Testis (tissue), 3 donors: Measurements from ENCODE around the gene CSRP1. TPM values are rescaled to one million over a fixed set of nuclear protein-coding genes. Genes with fewer than 3 reads are reported as not detected.

Source experiments
- DNase-seq: peaks from one replicate; pipeline ENCODE4 v3.0.0-alpha.2; 2019
- H3K27ac ChIP-seq, 2 donors: fragments of 200-600 bp; sonication (generic); one replicate each; pipeline ENCODE4 v1.5.1; 2019
- H3K27me3 ChIP-seq: fragments of 200-600 bp; sonication (generic); one replicate; pipeline ENCODE4 v1.5.1; 2019
- H3K36me3 ChIP-seq: fragments of 200-600 bp; sonication (generic); one replicate; pipeline ENCODE4 v1.5.1; 2017; ENCODE audit warnings: low read depth; ENCODE audit errors: missing control alignments
- H3K4me1 ChIP-seq: fragments of 200-600 bp; sonication (generic); one replicate; pipeline ENCODE4 v1.5.1; 2019
- H3K4me3 ChIP-seq, 2 donors: fragments of 200-600 bp; sonication (generic); one replicate each; pipeline ENCODE4 v1.5.1; 2017 to 2019
- H3K9me3 ChIP-seq: fragments of 200-600 bp; sonication (generic); one replicate; pipeline ENCODE4 v1.5.1; 2017
- POLR2A ChIP-seq: fragments of 450-650 bp; IDR thresholded peaks from one replicate; pipeline ENCODE4 v1.6.1; 2017; ENCODE audit warnings: antibody characterized with exemption, mild to moderate bottlenecking, moderate library complexity
- WGBS, 2 donors: methylation state at CpG; one replicate each; pipeline ENCODE4 v1.1.5; 2018; 5-methylcytosine and 5-hydroxymethylcytosine counted together
- intact Hi-C: fragments of 100-400 bp; cut with DNase I; formaldehyde crosslinking; loops from one replicate; pipeline ENCODE4 v1.15.1; 2023; ENCODE audit warnings: low total_unique reads
- polyA plus RNA-seq: library from polyadenylated mRNA; stranded (reverse); fragments of 350-450 nt; fragmentation: Illumina TruSeq; extraction: RNeasy Lipid Tissue Mini Kit (QIAGEN cat#74804); gene quantifications from one replicate; pipeline ENCODE4 v1.2.3, GENCODE V29; 2014; ENCODE audit warnings: low read depth, low replicate concordance; ENCODE audit not compliant: insufficient read depth
- total RNA-seq, 2 donors: library from RNA; depleted of rRNA; stranded (reverse); fragments of >200 nt; gene quantifications; one replicate each; pipeline ENCODE4 v1.2.3, GENCODE V29; 2016
- TF ChIP-seq, protein P1 (sequence below), 3 experiments: fragments of 450-650 bp in 2 of 3; fragments of 200-600 bp in 1 of 3; sonication (generic) in 1 of 3; IDR thresholded peaks; one replicate each; pipeline ENCODE4 v1.5.1; 2016 to 2019; ENCODE audit warnings: antibody characterized with exemption in 3 of 3, mild to moderate bottlenecking in 2 of 3, moderate library complexity in 1 of 3

Gene CSRP1
- total and polyA plus RNA-seq, 3 donors from 2014 or later: 103 to 217 (median 123) TPM

DNA sequence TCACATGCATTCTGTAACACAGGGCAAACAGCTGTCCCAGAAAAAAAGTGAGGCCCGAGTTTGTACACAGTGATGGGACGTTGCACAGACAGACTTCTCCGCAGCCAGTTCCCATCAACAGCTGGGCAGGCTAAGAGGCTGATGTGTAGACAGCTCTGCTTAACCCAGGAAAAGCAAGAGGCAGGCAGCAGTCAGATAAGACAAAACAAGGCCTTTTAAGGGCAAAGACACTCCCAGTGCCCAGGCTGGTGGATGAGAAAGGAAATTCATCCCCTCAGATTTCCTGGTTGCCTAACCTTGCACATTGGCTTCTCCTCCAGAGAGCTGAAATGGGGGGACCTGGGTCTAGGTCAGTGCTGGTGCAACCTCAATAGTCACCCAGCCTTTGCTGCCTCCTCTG lies 20.7 kb downstream of the CSRP1 start:
- 51 to 67% methylated on average over 3 of the region's 3 CpGs for WGBS, 2 donors
- no peaks in the 10 kb centered on the region for H3K36me3 ChIP-seq

DNA sequence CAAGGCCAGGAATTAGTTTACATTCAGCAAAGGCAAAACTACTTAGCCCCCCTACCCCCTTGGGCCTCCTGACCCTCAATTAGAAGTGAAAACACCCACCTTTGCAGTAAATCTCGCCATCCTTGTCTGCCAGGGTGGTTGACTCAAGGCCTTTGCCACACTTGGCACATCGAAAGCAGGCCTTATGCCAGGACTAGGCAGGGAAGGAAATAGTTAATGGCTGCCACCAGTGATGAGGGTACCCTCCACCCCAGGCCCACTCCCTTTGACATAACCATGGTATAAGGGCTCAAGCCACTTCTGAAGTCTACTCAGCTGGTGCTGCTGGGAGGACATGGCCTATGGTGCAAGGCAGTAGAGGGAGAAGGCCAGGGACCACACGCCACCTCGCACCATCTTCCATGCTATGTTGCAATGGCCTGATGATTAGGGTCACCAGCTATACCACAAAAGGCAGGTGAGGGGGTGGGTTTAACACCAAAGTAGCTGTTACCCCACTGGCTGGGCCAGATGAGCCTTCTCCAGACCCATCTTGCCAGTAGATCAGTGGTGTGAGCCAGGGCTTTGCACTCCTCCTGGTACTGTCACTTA lies 21.6 kb downstream of the CSRP1 start:
- no peak for TF ChIP-seq POLR2A
- TF ChIP-seq, protein P1, sequence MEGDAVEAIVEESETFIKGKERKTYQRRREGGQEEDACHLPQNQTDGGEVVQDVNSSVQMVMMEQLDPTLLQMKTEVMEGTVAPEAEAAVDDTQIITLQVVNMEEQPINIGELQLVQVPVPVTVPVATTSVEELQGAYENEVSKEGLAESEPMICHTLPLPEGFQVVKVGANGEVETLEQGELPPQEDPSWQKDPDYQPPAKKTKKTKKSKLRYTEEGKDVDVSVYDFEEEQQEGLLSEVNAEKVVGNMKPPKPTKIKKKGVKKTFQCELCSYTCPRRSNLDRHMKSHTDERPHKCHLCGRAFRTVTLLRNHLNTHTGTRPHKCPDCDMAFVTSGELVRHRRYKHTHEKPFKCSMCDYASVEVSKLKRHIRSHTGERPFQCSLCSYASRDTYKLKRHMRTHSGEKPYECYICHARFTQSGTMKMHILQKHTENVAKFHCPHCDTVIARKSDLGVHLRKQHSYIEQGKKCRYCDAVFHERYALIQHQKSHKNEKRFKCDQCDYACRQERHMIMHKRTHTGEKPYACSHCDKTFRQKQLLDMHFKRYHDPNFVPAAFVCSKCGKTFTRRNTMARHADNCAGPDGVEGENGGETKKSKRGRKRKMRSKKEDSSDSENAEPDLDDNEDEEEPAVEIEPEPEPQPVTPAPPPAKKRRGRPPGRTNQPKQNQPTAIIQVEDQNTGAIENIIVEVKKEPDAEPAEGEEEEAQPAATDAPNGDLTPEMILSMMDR (IDR thresholded peaks at IDR 0.05): no peak
- no peaks in the 10 kb centered on the region for H3K9me3 ChIP-seq
- H3K27me3 ChIP-seq: no peaks in the 10 kb centered on the region
- WGBS, 2 donors: 85 to 94% methylated on average over 2 to 4 of the region's 4 CpGs
- DNase-seq: no peak
- H3K4me3 ChIP-seq: no peak overlapping the region
- intact Hi-C loops: no loop called here
- H3K36me3 ChIP-seq: no peaks in the 10 kb centered on the region
- H3K4me1 ChIP-seq: peaks cover 17% of the 10 kb centered on the region
- H3K27ac ChIP-seq: no peak overlapping the region

More for the DNA sequence above, 20.7 kb downstream of the CSRP1 start:
- H3K4me1 ChIP-seq: peaks cover 20% of the 10 kb centered on the region
- intact Hi-C loops: no loop called here
- TF ChIP-seq POLR2A: no peak
- TF ChIP-seq, protein P1 (IDR thresholded peaks at IDR 0.05): no peak
- H3K4me3 ChIP-seq: no peak overlapping the region
- no peaks in the 10 kb centered on the region for H3K9me3 ChIP-seq
- H3K27me3 ChIP-seq: no peaks in the 10 kb centered on the region
- peak overlapping the region in 1 of 2 donors; percentile 17 for H3K27ac ChIP-seq
- no peak for DNase-seq

DNA sequence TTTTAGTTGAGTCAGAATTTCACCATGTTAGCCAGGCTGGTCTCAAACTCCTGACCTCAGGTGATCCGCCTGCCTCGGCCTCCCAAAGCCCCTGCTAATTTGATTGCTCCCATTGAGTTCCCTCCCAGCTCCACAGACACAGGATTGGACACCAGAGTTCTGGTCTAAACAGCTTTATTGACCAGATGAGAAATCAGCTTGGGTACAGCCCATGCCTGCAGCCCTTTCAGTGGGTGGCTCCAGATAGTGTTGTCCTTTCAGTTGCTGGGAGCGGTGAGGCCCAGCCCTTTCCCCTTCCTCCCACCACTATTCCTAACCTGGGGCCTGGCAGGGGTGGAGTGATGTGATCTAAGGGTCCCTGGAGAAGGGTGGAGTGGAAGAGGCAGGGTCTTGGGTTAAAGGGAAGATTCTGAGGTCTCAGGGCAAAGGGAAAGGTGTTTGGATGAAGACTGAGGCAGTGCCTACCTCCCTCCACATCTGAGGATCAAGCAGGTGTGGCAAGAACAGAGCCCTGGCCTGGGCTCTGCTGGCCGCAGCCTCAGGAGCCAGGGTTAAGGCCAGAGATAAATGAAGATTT lies 23.5 kb downstream of the CSRP1 start:
- Histone ChIP-seq H3K27me3 (no peaks in the 10 kb centered on the region), H3K36me3 (no peaks in the 10 kb centered on the region), H3K9me3 (no peaks in the 10 kb centered on the region), H3K4me3 (no peak overlapping the region), H3K4me1 (peaks cover 17% of the 10 kb centered on the region), H3K27ac (no peak overlapping the region)
- no peak for TF ChIP-seq POLR2A
- TF ChIP-seq, protein P1 (IDR thresholded peaks at IDR 0.05): no peak
- WGBS, 2 donors: 96 to 98% methylated on average over 4 of the region's 4 CpGs
- DNase-seq: no peak
- intact Hi-C loops: no loop called here

DNA sequence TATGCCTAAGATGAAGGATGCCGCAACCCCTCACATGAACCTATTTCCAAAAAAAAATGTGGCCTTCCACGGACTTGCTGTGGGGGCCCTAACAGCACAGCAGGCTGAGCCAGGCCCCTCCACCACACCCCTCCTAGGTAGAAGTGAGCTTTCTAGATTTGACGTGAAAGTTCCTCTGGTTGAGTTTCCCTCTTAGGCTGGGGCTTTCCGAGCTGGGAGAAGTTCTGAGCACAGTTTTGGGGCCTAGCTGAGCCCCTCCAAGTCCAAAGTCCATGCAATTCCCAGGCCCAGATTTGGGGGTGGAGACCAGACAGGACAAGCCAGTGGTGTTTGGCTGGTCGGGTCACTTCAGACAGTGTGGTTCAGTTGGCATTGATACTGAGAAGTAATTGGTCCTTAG lies 24.2 kb downstream of the CSRP1 start:
- H3K9me3 ChIP-seq: no peaks in the 10 kb centered on the region
- H3K27me3 ChIP-seq: no peaks in the 10 kb centered on the region
- no peak for TF ChIP-seq POLR2A
- TF ChIP-seq, protein P1 (IDR thresholded peaks at IDR 0.05): no peak
- no peaks in the 10 kb centered on the region for H3K36me3 ChIP-seq
- no peak overlapping the region for H3K27ac ChIP-seq
- H3K4me3 ChIP-seq: no peak overlapping the region
- DNase-seq: no peak
- intact Hi-C loops: no loop called here
- WGBS, 2 donors: 65 to 67% methylated on average over 5 of the region's 5 CpGs
- H3K4me1 ChIP-seq: peaks cover 17% of the 10 kb centered on the region
